ENCODE measurements around the gene HNRNPF.
"Not testable (repeated sequence)": the region's sequence is repeated elsewhere in the genome, so short reads cannot be mapped to it uniquely, and the experiment has no call there.

DNA sequence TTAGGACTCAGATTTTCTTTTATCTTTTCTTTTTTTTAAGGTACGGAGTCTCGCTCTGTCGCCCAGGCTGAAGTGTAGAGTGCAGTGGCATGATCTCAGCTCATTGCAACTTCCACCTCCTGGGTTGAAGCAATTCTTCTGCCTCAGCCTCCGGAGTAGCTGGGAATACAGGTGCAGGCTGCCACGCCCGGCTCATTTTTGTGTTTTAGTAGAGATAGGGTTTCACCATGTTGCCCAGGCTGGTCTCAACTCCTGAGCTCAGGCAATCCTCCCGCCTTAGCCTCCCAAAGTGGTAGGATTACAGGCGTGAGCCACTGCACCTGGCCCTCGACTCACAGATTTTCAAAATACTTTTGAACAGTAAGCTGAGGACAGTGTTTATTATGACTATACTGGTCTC is 45.0 kb upstream of the HNRNPF start:
- TF ChIP-seq EZH2 (IDR thresholded peaks at IDR 0.05; ENCODE audit: insufficient read depth, poor library complexity, severe bottlenecking); EZH2phosphoT487 (IDR thresholded peaks at IDR 0.05; ENCODE audit: insufficient read depth, low read depth): not testable (repeated sequence)
